Measurements from ENCODE around the gene NAIF1.

DNA sequence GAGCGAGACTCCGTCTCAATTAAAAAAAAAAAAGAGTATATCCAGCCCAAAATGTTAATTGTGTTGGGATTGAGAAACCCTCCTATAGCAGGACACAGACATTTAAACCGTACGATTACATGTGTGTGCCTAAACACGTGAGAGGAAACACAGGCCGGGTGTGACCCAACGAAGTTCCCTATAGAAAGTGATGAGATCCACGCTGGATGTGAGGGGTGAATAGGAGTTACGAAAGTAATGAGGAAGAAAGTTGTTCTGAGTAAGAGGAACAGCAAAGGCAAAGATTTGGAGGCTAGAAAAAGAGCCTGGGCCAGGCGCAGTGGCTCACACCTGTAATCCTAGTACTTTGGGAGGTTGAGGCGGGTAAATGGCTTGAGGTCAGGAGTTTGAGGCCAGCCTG, 13.6 kb downstream of the NAIF1 start:
- TF ChIP-seq, protein P1, sequence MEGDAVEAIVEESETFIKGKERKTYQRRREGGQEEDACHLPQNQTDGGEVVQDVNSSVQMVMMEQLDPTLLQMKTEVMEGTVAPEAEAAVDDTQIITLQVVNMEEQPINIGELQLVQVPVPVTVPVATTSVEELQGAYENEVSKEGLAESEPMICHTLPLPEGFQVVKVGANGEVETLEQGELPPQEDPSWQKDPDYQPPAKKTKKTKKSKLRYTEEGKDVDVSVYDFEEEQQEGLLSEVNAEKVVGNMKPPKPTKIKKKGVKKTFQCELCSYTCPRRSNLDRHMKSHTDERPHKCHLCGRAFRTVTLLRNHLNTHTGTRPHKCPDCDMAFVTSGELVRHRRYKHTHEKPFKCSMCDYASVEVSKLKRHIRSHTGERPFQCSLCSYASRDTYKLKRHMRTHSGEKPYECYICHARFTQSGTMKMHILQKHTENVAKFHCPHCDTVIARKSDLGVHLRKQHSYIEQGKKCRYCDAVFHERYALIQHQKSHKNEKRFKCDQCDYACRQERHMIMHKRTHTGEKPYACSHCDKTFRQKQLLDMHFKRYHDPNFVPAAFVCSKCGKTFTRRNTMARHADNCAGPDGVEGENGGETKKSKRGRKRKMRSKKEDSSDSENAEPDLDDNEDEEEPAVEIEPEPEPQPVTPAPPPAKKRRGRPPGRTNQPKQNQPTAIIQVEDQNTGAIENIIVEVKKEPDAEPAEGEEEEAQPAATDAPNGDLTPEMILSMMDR (conservative IDR thresholded peaks at IDR 0.05): no peak
- TF ChIP-seq EZH2 (IDR thresholded peaks at IDR 0.05; ENCODE audit: low read depth): no peak
